ENCODE results near the gene SLC25A19.
A peak's percentile ranks its signal among the peaks of the same experiment; 100 is the strongest.

SLC25A19 gene

DNA sequence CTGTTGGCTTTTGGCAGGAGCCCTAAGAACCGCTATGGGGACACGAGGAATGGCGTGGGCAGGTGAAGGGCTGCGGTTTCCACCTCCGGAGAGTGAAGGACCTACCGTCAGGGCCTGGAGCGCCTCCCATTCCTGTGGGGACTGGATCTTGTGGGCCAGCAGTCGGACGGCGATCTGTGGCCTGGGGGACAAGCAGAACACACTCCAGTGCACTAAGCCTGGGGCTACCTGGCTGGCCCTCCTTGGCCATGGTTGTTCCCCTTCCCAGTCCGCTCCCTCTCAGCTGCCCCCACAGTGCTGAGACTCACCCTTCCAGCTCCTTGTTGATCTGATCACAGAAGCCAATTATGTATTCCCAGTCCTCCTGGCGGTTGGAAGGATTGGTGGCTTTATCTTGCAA is 42.8 kb downstream of the SLC25A19 start:
- no peak overlapping the region for H3K9ac ChIP-seq (ENCODE audit: low read depth, low read length)
- 95% methylated on average over 12 of the region's 12 CpGs for WGBS

GRCh38 chr17:75245011-75245410 is 44.2 kb downstream of the SLC25A19 start:
- Histone ChIP-seq H3K9ac (ENCODE audit: low read depth, low read length) (no peak overlapping the region), H3K36me3 (ENCODE audit: insufficient read depth, low read length) (peaks cover 58% of the 10 kb centered on the region), H3K27me3 (ENCODE audit: insufficient read depth, low read length) (no peaks in the 10 kb centered on the region), H3K27ac (ENCODE audit: low read depth, low read length) (no peak overlapping the region), H3K4me1 (ENCODE audit: insufficient read depth, low read length) (peaks cover 6% of the 10 kb centered on the region), H3K4me3 (ENCODE audit: low read length) (no peak overlapping the region), H3K9me3 (ENCODE audit: insufficient read depth, low read depth, low read length) (no peaks in the 10 kb centered on the region)
- WGBS = 93% methylated on average over 6 of the region's 6 CpGs

More for the DNA sequence above, 42.8 kb downstream of the SLC25A19 start:
- H3K36me3 ChIP-seq (ENCODE audit: insufficient read depth, low read length) = peaks cover 52% of the 10 kb centered on the region
- no peaks in the 10 kb centered on the region for H3K9me3 ChIP-seq (ENCODE audit: insufficient read depth, low read depth, low read length)
- H3K27me3 ChIP-seq (ENCODE audit: insufficient read depth, low read length) = no peaks in the 10 kb centered on the region
- H3K4me1 ChIP-seq (ENCODE audit: insufficient read depth, low read length) = peaks cover 10% of the 10 kb centered on the region
- H3K4me3 ChIP-seq (ENCODE audit: low read length) = no peak overlapping the region
- no peak overlapping the region for H3K27ac ChIP-seq (ENCODE audit: low read depth, low read length)

DNA sequence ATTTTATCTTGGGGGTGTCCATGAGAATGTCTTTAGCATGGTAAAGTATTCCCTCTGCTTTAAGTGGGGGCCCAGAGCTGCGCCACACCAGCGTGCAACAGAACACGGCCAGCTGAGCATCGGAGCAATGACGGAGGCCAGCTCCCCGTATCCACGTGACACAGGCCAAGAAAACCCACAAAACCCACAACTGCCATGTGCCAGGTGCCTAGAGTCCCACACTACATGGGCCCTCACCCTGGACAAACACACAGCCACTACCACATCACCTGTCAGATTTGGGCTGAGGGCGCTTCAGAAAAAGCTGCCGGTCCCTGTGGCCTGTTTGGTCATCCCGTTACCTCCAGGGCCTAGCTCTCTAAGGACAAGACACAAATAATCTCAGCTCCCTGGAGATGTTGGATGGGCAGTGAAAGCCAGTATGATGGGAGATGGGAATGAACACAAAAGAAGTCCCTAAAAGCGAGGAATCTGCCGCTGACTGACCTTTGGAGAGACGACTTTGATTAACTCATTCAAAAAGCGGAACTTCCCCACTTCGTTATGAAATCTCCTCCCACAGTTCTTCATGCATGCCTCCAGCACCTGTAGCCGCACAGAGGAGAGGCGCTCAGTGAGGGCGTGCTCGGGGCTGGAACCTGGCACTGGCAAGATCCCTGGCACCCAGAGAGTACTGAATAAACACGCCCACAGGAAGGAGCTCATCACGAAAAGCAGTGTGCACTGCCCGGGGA is 44.9 kb downstream of the SLC25A19 start:
- peaks cover 64% of the 10 kb centered on the region for H3K36me3 ChIP-seq (ENCODE audit: insufficient read depth, low read length)
- H3K4me3 ChIP-seq (ENCODE audit: low read length) = no peak overlapping the region
- 93% methylated on average over 22 of the region's 22 CpGs for WGBS
- no peaks in the 10 kb centered on the region for H3K9me3 ChIP-seq (ENCODE audit: insufficient read depth, low read depth, low read length)
- H3K4me1 ChIP-seq (ENCODE audit: insufficient read depth, low read length) = no peaks in the 10 kb centered on the region
- no peak overlapping the region for H3K9ac ChIP-seq (ENCODE audit: low read depth, low read length)
- H3K27me3 ChIP-seq (ENCODE audit: insufficient read depth, low read length) = no peaks in the 10 kb centered on the region
- H3K27ac ChIP-seq (ENCODE audit: low read depth, low read length) = no peak overlapping the region

DNA sequence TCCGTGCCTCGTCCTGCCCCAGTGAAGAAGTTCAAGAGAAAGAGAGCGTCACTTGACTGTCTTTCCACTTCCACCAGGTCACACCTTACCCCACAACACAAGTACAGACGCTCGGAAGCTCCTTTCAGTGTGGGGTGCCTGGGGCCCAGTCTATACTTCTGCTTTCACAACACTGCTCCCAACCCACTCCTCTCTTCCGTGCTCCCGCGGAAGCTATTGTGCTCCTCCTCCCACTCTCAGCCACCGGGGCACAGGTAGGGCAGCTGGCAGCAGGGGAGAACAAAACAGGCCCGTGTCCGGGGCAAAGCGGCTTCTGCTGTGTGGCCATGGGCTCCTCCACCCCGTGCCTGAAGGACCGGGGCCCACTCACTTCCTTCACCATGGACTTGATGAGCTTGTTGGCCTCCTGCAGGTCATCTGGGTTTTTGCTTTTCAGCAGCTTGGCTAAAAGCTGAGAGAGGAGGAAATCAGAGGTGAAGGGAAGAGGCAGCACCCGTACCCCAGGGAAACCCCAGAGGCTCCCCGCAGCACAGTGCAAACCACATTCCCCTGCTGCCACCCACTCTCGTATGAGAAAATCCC is 46.7 kb downstream of the SLC25A19 start:
- Histone ChIP-seq H3K9me3 (ENCODE audit: insufficient read depth, low read depth, low read length) (no peaks in the 10 kb centered on the region), H3K27ac (ENCODE audit: low read depth, low read length) (no peak overlapping the region), H3K4me3 (ENCODE audit: low read length) (no peak overlapping the region), H3K9ac (ENCODE audit: low read depth, low read length) (no peak overlapping the region), H3K36me3 (ENCODE audit: insufficient read depth, low read length) (peaks cover 80% of the 10 kb centered on the region), H3K4me1 (ENCODE audit: insufficient read depth, low read length) (no peaks in the 10 kb centered on the region), H3K27me3 (ENCODE audit: insufficient read depth, low read length) (no peaks in the 10 kb centered on the region)
- 97% methylated on average over 17 of the region's 17 CpGs for WGBS

- Histone ChIP-seq H3K36me3 (ENCODE audit: insufficient read depth, low read length) (peaks cover 86% of the 10 kb centered on the region), H3K4me3 (ENCODE audit: low read length) (no peak overlapping the region), H3K9ac (ENCODE audit: low read depth, low read length) (no peak overlapping the region), H3K9me3 (ENCODE audit: insufficient read depth, low read depth, low read length) (no peaks in the 10 kb centered on the region), H3K27ac (ENCODE audit: low read depth, low read length) (no peak overlapping the region), H3K27me3 (ENCODE audit: insufficient read depth, low read length) (no peaks in the 10 kb centered on the region), H3K4me1 (ENCODE audit: insufficient read depth, low read length) (no peaks in the 10 kb centered on the region)
- 94% methylated on average over 15 of the region's 15 CpGs for WGBS
Observed at GRCh38 chr17:75241996-75242460, 47.2 kb downstream of the SLC25A19 start.

DNA sequence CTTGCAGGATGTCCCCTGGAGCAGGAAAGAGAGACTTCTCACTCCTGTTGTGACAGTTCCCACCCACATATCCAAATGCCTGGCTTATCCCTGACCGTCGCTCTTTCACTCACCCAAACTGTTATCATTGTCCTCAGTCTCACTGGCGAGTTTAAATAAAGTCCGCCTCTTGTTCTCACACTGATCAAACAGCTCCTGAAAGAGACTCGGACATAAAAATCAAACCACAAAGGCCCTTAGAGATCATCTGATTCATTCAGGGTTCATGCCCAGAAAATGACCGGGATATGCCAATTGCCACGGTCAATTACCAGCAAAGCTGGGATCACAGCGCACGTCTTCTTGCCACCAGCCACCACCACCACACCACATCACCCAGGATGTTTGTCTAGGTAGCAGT is 47.7 kb downstream of the SLC25A19 start:
- H3K36me3 ChIP-seq (ENCODE audit: insufficient read depth, low read length) = peaks cover 90% of the 10 kb centered on the region
- H3K9ac ChIP-seq (ENCODE audit: low read depth, low read length) = no peak overlapping the region
- 96% methylated on average over 9 of the region's 9 CpGs for WGBS
- no peak overlapping the region for H3K4me3 ChIP-seq (ENCODE audit: low read length)
- H3K27me3 ChIP-seq (ENCODE audit: insufficient read depth, low read length) = no peaks in the 10 kb centered on the region
- H3K4me1 ChIP-seq (ENCODE audit: insufficient read depth, low read length) = no peaks in the 10 kb centered on the region
- H3K9me3 ChIP-seq (ENCODE audit: insufficient read depth, low read depth, low read length) = no peaks in the 10 kb centered on the region
- H3K27ac ChIP-seq (ENCODE audit: low read depth, low read length) = no peak overlapping the region

GRCh38 chr17:75241143-75241430 is 48.1 kb downstream of the SLC25A19 start:
- Histone ChIP-seq H3K9me3 (ENCODE audit: insufficient read depth, low read depth, low read length) (no peaks in the 10 kb centered on the region), H3K27ac (ENCODE audit: low read depth, low read length) (no peak overlapping the region), H3K27me3 (ENCODE audit: insufficient read depth, low read length) (no peaks in the 10 kb centered on the region), H3K4me1 (ENCODE audit: insufficient read depth, low read length) (no peaks in the 10 kb centered on the region), H3K36me3 (ENCODE audit: insufficient read depth, low read length) (peaks cover 90% of the 10 kb centered on the region), H3K4me3 (ENCODE audit: low read length) (no peak overlapping the region), H3K9ac (ENCODE audit: low read depth, low read length) (no peak overlapping the region)
- 95% methylated on average over 7 of the region's 7 CpGs for WGBS

- H3K27me3 ChIP-seq (ENCODE audit: insufficient read depth, low read length) = no peaks in the 10 kb centered on the region
- peak overlapping the region; percentile 37; the same call in 1 of the 2 replicates for H3K27ac ChIP-seq (ENCODE audit: low read depth, low read length)
- H3K4me3 ChIP-seq (ENCODE audit: low read length) = no peak overlapping the region
- H3K4me1 ChIP-seq (ENCODE audit: insufficient read depth, low read length) = no peaks in the 10 kb centered on the region
- H3K9me3 ChIP-seq (ENCODE audit: insufficient read depth, low read depth, low read length) = no peaks in the 10 kb centered on the region
- whole genome bisulfite sequencing = 73% methylated on average over 23 of the region's 23 CpGs
- H3K36me3 ChIP-seq (ENCODE audit: insufficient read depth, low read length) = peaks cover 90% of the 10 kb centered on the region
- H3K9ac ChIP-seq (ENCODE audit: low read depth, low read length) = no peak overlapping the region
Observed at GRCh38 chr17:75240394-75241142, 48.7 kb downstream of the SLC25A19 start.

- no peaks in the 10 kb centered on the region for H3K4me1 ChIP-seq (ENCODE audit: insufficient read depth, low read length)
- no peak overlapping the region for H3K9ac ChIP-seq (ENCODE audit: low read depth, low read length)
- 95% methylated on average over 23 of the region's 23 CpGs for WGBS
- H3K27me3 ChIP-seq (ENCODE audit: insufficient read depth, low read length) = no peaks in the 10 kb centered on the region
- peaks cover 90% of the 10 kb centered on the region for H3K36me3 ChIP-seq (ENCODE audit: insufficient read depth, low read length)
- H3K27ac ChIP-seq (ENCODE audit: low read depth, low read length) = peak overlapping the region; percentile 37; the same call in 1 of the 2 replicates
- H3K9me3 ChIP-seq (ENCODE audit: insufficient read depth, low read depth, low read length) = no peaks in the 10 kb centered on the region
- no peak overlapping the region for H3K4me3 ChIP-seq (ENCODE audit: low read length)
Observed at GRCh38 chr17:75239778-75240393, 49.3 kb downstream of the SLC25A19 start.

DNA sequence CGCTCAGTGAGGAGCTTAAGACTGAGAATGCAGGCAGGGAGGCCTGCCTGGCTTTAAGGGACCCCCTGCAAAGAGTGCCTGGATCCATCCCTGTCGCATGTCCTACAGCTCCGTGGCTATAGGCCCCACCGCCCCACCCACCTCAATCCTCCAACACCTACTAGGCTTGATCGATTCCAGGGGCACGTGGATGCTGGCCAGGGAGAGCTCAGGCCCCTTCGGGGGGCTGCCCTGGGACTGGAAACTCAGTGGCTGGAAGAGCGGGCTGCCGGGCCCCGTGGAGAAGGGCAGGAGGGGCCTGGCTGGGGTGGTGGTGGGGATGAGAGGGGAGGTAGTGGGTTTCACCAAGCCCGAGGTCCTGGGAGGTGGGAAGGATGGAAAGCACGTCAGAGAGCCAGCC is 50.0 kb downstream of the SLC25A19 start:
- H3K9me3 ChIP-seq (ENCODE audit: insufficient read depth, low read depth, low read length) = no peaks in the 10 kb centered on the region
- H3K27ac ChIP-seq (ENCODE audit: low read depth, low read length) = no peak overlapping the region
- no peaks in the 10 kb centered on the region for H3K27me3 ChIP-seq (ENCODE audit: insufficient read depth, low read length)
- no peaks in the 10 kb centered on the region for H3K4me1 ChIP-seq (ENCODE audit: insufficient read depth, low read length)
- no peak overlapping the region for H3K9ac ChIP-seq (ENCODE audit: low read depth, low read length)
- WGBS = 90% methylated on average over 12 of the region's 12 CpGs
- peaks cover 90% of the 10 kb centered on the region for H3K36me3 ChIP-seq (ENCODE audit: insufficient read depth, low read length)
- H3K4me3 ChIP-seq (ENCODE audit: low read length) = no peak overlapping the region

DNA sequence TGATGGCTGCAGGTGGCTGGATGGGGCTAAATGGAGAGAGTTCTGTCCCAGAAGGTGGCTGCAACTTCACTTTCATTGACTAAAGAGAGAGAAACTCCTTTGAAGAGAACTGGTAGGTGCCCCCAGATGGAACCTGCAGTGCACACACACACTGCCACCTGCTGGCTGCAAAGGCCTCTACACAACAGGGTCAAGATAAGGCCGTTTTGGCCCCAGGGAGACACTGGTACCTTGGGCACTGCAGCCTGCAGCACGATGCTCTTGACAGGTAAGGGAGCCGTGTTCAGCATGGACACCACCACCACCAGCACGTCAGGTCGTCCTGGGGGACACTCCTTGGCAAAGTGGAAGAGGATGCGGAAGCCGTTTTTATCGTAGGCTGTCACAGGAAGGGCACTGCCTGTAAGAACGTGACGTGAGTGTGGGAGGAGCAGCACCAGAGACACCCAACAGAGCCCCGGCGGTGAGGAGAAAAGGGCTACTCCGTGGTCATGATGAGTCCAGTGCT is 50.5 kb downstream of the SLC25A19 start:
- H3K4me1 ChIP-seq (ENCODE audit: insufficient read depth, low read length) = no peaks in the 10 kb centered on the region
- H3K27me3 ChIP-seq (ENCODE audit: insufficient read depth, low read length) = no peaks in the 10 kb centered on the region
- no peaks in the 10 kb centered on the region for H3K9me3 ChIP-seq (ENCODE audit: insufficient read depth, low read depth, low read length)
- H3K4me3 ChIP-seq (ENCODE audit: low read length) = no peak overlapping the region
- peaks cover 87% of the 10 kb centered on the region for H3K36me3 ChIP-seq (ENCODE audit: insufficient read depth, low read length)
- H3K9ac ChIP-seq (ENCODE audit: low read depth, low read length) = no peak overlapping the region
- no peak overlapping the region for H3K27ac ChIP-seq (ENCODE audit: low read depth, low read length)
- WGBS = 76% methylated on average over 13 of the region's 13 CpGs
